Natural killer cell (primary cell): ENCODE data around the gene C3orf80. TPM values are rescaled to one million over a fixed set of nuclear protein-coding genes. Genes with fewer than 3 reads are reported as not detected.
"Not testable (repeated sequence)": the region's sequence is repeated elsewhere in the genome, so short reads cannot be mapped to it uniquely, and the experiment has no call there.

Source experiments
- ATAC-seq, 3 donors: fragments of 150-1000 bp in 2 of 3; fragments of 200-7000 bp in 1 of 3; cut with Tn5 transposase; 1 replicate in 1 of 3; 2 replicates in 2 of 3; pipeline ENCODE4 v1.10.0; 2021; ENCODE audit warnings: mild to moderate bottlenecking in 2 of 3, moderate library complexity in 2 of 3
- DNase-seq, 2 donors: peaks; one replicate each; pipeline versions ENCODE4 v3.0.0 to v3.0.0-alpha.2; 2013 to 2021; ENCODE audit warnings: mixed read lengths in 1 of 2
- H3K27ac ChIP-seq: one replicate; pipeline ENCODE4 v1.5.1; 2013; ENCODE audit warnings: mild to moderate bottlenecking, low read length
- H3K27me3 ChIP-seq: one replicate; pipeline ENCODE4 v1.6.1; 2013; ENCODE audit warnings: low read length; ENCODE audit not compliant: control insufficient read depth, insufficient read depth
- H3K36me3 ChIP-seq: one replicate; pipeline ENCODE4 v1.6.1; 2013; ENCODE audit warnings: low read length; ENCODE audit not compliant: control insufficient read depth, insufficient read depth
- H3K4me1 ChIP-seq: one replicate; pipeline ENCODE4 v1.6.1; 2013; ENCODE audit warnings: low read length; ENCODE audit not compliant: control insufficient read depth, insufficient read depth
- H3K4me3 ChIP-seq: one replicate; pipeline ENCODE4 v1.5.1; 2013; ENCODE audit warnings: low read length
- H3K9me3 ChIP-seq: one replicate; pipeline ENCODE4 v1.6.1; 2013; ENCODE audit warnings: low read length; ENCODE audit not compliant: control insufficient read depth, insufficient read depth
- H3K27ac Mint-ChIP-seq, 2 donors: one replicate each; pipeline ENCODE4 v1.8.0; 2022; ENCODE audit warnings: mild to moderate bottlenecking in 2 of 2, mixed read lengths in 2 of 2, moderate library complexity in 1 of 2
- H3K27me3 Mint-ChIP-seq, 2 donors: one replicate each; pipeline ENCODE4 v1.8.0; 2022; ENCODE audit warnings: low read depth in 2 of 2, mixed read lengths in 2 of 2
- H3K36me3 Mint-ChIP-seq: one replicate; pipeline ENCODE4 v1.8.0; 2022; ENCODE audit warnings: mixed read lengths
- H3K4me1 Mint-ChIP-seq, 2 donors: one replicate each; pipeline ENCODE4 v1.8.0; 2022; ENCODE audit warnings: mixed read lengths in 2 of 2
- H3K4me3 Mint-ChIP-seq: one replicate; pipeline ENCODE4 v1.8.0; 2022; ENCODE audit warnings: mild to moderate bottlenecking, moderate library complexity, mixed read lengths
- H3K9me3 Mint-ChIP-seq, 2 donors: one replicate each; pipeline ENCODE4 v1.8.0; 2022; ENCODE audit warnings: mixed read lengths in 2 of 2
- WGBS: methylation state at CpG from one replicate; pipeline ENCODE4 v1.1.7; 2013; ENCODE audit warnings: missing lambda C conversion rate; ENCODE audit not compliant: insufficient coverage; 5-methylcytosine and 5-hydroxymethylcytosine counted together
- intact Hi-C: fragments of 100-400 bp; cut with micrococcal nuclease; formaldehyde crosslinking; loops from one replicate; pipeline ENCODE4 v1.14.2; 2022
- total RNA-seq, 4 donors: library from RNA; stranded (reverse); fragments of 120-200 nt in 1 of 4; gene quantifications; one replicate each; pipeline versions ENCODE4 v1.2.3 to v1.2.4, GENCODE V29; 2013 to 2022
- TF ChIP-seq, protein P1 (sequence below): fragments of 200-600 bp; IDR thresholded peaks from one replicate; pipeline ENCODE4 v1.8.0; 2022; ENCODE audit warnings: antibody characterized with exemption

C3orf80 gene
- total RNA-seq, 3 donors from 2014 or later (not counting 1 experiment from before 2014, with no cell fraction given) = not detected

DNA sequence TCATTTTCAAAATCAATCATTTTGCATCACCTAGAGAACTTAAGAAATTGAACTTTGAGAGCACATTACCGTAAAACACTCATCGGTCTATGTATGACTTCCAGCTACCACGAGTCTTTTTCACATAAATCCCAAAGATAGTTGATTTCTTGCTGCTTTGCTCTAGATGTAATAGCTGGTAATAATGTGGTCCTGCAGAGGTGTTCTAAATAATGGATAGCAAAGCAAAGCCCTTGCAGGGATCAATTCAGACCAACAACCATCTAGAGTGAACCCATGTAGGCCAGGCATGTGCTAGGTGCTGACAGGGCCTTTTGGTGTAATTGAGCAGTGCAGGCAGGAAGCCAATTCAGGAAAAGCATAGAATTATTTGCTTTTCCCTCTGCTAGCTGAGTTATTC is 26.1 kb upstream of the C3orf80 start:
- no peaks in the 10 kb centered on the region for H3K36me3 Mint-ChIP-seq
- H3K4me1 Mint-ChIP-seq = no peaks in the 10 kb centered on the region
- ATAC-seq (no peak), DNase-seq (no peak)
- no peak overlapping the region for H3K4me3 ChIP-seq
- WGBS = 92% methylated on average over 3 of the region's 3 CpGs
- H3K4me1 ChIP-seq = no peaks in the 10 kb centered on the region
- no peak overlapping the region for H3K4me3 Mint-ChIP-seq
- H3K36me3 ChIP-seq = no peaks in the 10 kb centered on the region
- H3K9me3 ChIP-seq = no peaks in the 10 kb centered on the region
- H3K27ac Mint-ChIP-seq = no peak overlapping the region
- H3K27ac ChIP-seq = no peak overlapping the region
- H3K27me3 Mint-ChIP-seq = peaks cover 0 to 2% of the 10 kb centered on the region in 2 donors
- TF ChIP-seq, protein P1, sequence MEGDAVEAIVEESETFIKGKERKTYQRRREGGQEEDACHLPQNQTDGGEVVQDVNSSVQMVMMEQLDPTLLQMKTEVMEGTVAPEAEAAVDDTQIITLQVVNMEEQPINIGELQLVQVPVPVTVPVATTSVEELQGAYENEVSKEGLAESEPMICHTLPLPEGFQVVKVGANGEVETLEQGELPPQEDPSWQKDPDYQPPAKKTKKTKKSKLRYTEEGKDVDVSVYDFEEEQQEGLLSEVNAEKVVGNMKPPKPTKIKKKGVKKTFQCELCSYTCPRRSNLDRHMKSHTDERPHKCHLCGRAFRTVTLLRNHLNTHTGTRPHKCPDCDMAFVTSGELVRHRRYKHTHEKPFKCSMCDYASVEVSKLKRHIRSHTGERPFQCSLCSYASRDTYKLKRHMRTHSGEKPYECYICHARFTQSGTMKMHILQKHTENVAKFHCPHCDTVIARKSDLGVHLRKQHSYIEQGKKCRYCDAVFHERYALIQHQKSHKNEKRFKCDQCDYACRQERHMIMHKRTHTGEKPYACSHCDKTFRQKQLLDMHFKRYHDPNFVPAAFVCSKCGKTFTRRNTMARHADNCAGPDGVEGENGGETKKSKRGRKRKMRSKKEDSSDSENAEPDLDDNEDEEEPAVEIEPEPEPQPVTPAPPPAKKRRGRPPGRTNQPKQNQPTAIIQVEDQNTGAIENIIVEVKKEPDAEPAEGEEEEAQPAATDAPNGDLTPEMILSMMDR = no peak
- H3K27me3 ChIP-seq = no peaks in the 10 kb centered on the region
- no peaks in the 10 kb centered on the region for H3K9me3 Mint-ChIP-seq
- intact Hi-C loops = no loop called here

DNA sequence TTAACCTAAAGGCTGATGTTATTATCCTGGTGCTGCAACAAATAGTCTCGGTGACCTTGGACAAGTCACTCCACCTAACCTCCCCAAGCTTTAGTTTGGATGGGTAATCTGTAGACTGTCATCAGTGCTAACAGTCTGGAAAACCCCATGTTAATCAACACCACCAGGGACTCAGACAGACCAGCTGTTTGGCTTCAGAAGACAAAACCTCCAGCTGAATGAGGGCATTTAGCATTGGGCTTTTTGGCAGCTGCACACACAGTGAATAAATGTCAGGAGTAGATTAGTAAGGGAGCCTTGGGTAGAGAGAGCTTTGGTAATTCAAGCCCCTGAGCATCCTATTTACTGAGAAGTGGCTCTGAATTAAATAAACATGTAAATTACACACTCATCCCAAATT is 24.9 kb upstream of the C3orf80 start:
- Mint-ChIP-seq H3K36me3 (no peaks in the 10 kb centered on the region), H3K27me3 (peaks cover 0 to 2% of the 10 kb centered on the region in 2 donors), H3K4me3 (no peak overlapping the region), H3K4me1 (no peaks in the 10 kb centered on the region), H3K9me3 (no peaks in the 10 kb centered on the region), H3K27ac (no peak overlapping the region)
- ATAC-seq = no peak
- Histone ChIP-seq H3K27me3 (no peaks in the 10 kb centered on the region), H3K36me3 (no peaks in the 10 kb centered on the region), H3K27ac (no peak overlapping the region), H3K4me3 (no peak overlapping the region), H3K9me3 (no peaks in the 10 kb centered on the region), H3K4me1 (no peaks in the 10 kb centered on the region)
- no peak for DNase-seq
- 67% methylated on average over 1 of the region's 1 CpG for WGBS
- intact Hi-C loops = no loop called here
- TF ChIP-seq, protein P1 = no peak

DNA sequence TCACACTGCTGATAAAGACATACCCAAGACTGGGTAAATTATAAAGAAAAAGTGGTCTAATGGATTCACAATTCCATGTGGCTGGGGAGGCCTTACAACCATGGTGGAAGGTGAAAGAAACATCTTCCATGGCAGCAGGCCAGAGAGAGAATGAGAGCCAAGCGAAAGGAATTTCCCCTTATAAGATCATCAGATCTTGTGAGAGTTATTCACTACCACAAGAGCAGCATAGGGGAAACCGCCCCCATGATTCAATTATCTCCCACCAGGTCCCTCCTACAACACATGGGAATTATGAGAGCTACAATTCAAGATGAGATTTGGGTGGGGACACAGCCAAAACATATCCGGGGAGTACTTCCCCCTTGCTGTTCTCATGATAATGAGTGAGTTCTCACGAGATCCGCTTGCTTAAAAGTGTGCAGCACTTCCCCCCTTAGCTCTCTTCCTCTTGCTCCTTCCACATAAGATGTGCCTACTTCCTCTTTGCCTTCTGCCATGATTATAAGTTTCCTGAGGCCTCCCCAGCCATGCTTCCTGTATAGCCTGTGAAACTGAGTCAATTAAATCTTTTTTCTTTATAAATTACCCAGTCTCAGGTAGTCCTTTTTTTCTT is 20.7 kb upstream of the C3orf80 start:
- H3K4me3 Mint-ChIP-seq, H3K27ac ChIP-seq, H3K27me3 ChIP-seq, ATAC-seq, H3K4me1 Mint-ChIP-seq, H3K9me3 ChIP-seq, H3K27ac Mint-ChIP-seq, H3K4me1 ChIP-seq, H3K9me3 Mint-ChIP-seq, H3K27me3 Mint-ChIP-seq, DNase-seq, H3K36me3 Mint-ChIP-seq, H3K4me3 ChIP-seq, intact Hi-C loops, H3K36me3 ChIP-seq: not testable (repeated sequence)
- WGBS = 83% methylated on average over 5 of the region's 5 CpGs

DNA sequence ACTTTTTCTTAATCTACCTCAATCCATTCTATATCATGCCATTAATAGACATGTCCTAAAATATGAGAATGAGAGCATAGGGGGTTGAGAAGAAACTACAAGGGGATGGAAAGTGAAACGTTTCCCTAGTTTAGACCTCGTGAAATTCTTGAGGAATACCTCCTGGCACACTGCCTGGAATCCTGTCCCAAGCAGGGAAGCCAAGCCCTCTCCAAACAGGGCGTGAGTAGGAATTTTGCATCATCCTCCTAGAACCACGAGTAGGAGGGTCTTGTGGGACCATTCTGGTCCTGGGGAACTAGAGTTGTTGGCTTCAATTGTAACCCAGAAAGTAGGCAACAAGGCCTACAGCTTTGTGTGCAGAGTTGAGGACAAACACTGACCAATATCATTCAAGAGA is 19.6 kb upstream of the C3orf80 start:
- intact Hi-C loops = no loop called here
- H3K27me3 ChIP-seq = no peaks in the 10 kb centered on the region
- Mint-ChIP-seq H3K27ac (no peak overlapping the region), H3K9me3 (no peaks in the 10 kb centered on the region), H3K4me3 (no peak overlapping the region), H3K27me3 (peaks cover under 1 to 9% of the 10 kb centered on the region in 2 donors), H3K4me1 (no peaks in the 10 kb centered on the region), H3K36me3 (no peaks in the 10 kb centered on the region)
- WGBS = 76% methylated on average over 4 of the region's 4 CpGs
- DNase-seq (no peak), ATAC-seq (no peak)
- H3K4me3 ChIP-seq = no peak overlapping the region
- TF ChIP-seq, protein P1 = no peak
- no peaks in the 10 kb centered on the region for H3K9me3 ChIP-seq
- no peak overlapping the region for H3K27ac ChIP-seq
- H3K4me1 ChIP-seq = no peaks in the 10 kb centered on the region
- H3K36me3 ChIP-seq = no peaks in the 10 kb centered on the region
